Large intestine (tissue), 3 donors: ENCODE data around the gene MYO1B. TPM values are rescaled to one million over a fixed set of nuclear protein-coding genes. Genes with fewer than 3 reads are reported as not detected.
A peak's percentile ranks its signal among the peaks of the same experiment; 100 is the strongest.

Experiments used
- DNase-seq, 2 donors: peaks; one replicate each; pipeline versions ENCODE4 v3.0.0 to v3.0.0-alpha.2; 2013
- H3K27ac ChIP-seq: one replicate; pipeline ENCODE4 v1.5.1; 2013; ENCODE audit warnings: low read length
- H3K27me3 ChIP-seq: 2 replicates; pipeline ENCODE4 v1.6.1; 2013; ENCODE audit warnings: low read length; ENCODE audit not compliant: control insufficient read depth, insufficient read depth
- H3K36me3 ChIP-seq: 2 replicates; pipeline ENCODE4 v1.6.1; 2013; ENCODE audit warnings: low read length; ENCODE audit not compliant: control insufficient read depth, insufficient read depth
- H3K4me1 ChIP-seq: one replicate; pipeline ENCODE4 v1.6.1; 2013; ENCODE audit warnings: low read length; ENCODE audit not compliant: control insufficient read depth, insufficient read depth
- H3K4me3 ChIP-seq: one replicate; pipeline ENCODE4 v1.5.1; 2013; ENCODE audit warnings: low read length
- H3K9me3 ChIP-seq: one replicate; pipeline ENCODE4 v1.6.1; 2013; ENCODE audit warnings: mild to moderate bottlenecking, low read depth, low read length, moderate library complexity; ENCODE audit not compliant: control insufficient read depth
- WGBS: methylation state at CpG from one replicate; pipeline ENCODE4 v1.1.5; 2013; ENCODE audit warnings: low lambda C conversion rate; ENCODE audit not compliant: insufficient coverage; 5-methylcytosine and 5-hydroxymethylcytosine counted together
- polyA plus RNA-seq: library from polyadenylated mRNA; unstranded; fragments of 120-200 nt; gene quantifications from one replicate; pipeline ENCODE4 v1.2.1, GENCODE V29; 2013

MYO1B gene
- polyA plus RNA-seq, 1 donor, result 37.9 TPM

- no peaks in the 10 kb centered on the region for H3K9me3 ChIP-seq
These were observed 23.4 kb downstream of the MYO1B start for GRCh38 chr2:191268596-191268995.

DNA sequence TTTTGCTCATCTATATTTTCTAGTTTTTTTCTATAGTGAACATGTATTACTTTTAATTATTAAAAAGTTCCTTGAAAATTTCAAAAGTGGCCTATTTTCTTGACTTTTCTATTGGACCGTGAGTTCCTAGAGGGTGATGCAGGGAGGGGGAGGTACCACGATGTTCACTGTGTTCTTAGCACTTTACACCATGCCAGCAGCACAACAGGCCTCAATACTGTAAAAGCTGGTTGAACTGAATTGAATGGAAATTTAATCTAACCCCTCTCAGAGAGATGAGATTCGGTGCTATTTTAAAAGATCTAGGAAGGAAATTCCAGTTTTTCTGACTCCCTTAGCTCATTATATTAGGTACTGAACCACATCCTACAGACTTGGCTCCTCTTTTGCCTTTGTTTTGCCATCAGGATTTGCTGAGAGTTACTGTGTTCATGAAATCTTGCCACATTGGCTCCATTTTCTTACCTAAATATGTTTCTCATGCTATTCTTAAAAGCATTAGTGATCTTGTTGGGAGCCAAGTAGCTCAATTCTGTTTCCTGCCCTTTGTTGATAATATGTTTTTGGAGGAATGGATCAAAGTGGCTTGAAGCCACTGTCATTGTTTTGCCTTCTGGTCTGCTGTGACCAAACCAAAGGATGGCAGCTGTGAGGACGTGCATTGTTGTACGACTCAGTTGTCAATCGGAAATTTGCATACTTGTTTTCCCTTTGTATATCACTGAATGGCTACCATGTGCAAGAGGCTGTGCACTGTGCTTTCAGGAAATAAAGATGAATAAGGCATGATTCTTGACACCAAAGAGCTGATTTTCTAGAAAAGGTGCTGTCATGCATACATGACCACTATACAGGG is 25.3 kb downstream of the MYO1B start:
- Histone ChIP-seq H3K4me1 (no peaks in the 10 kb centered on the region), H3K9me3 (no peaks in the 10 kb centered on the region), H3K27ac (no peak overlapping the region), H3K4me3 (no peak overlapping the region), H3K36me3 (no peaks in the 10 kb centered on the region), H3K27me3 (no peaks in the 10 kb centered on the region)
- DNase-seq, result no peak
- no CpG with 5 or more reads among the region's 6 CpGs for WGBS

More at GRCh38 chr2:191268596-191268995, 23.4 kb downstream of the MYO1B start:
- no peak overlapping the region for H3K27ac ChIP-seq
- H3K4me1 ChIP-seq, result no peaks in the 10 kb centered on the region
- H3K27me3 ChIP-seq, result no peaks in the 10 kb centered on the region
- DNase-seq, result no peak
- no CpG with 5 or more reads among the region's 1 CpG for WGBS
- no peak overlapping the region for H3K4me3 ChIP-seq
- no peaks in the 10 kb centered on the region for H3K36me3 ChIP-seq

GRCh38 chr2:191272064-191272463 is 26.9 kb downstream of the MYO1B start:
- no peaks in the 10 kb centered on the region for H3K27me3 ChIP-seq
- H3K4me1 ChIP-seq, result no peaks in the 10 kb centered on the region
- WGBS, result no CpG with 5 or more reads among the region's 2 CpGs
- DNase-seq, result no peak
- H3K9me3 ChIP-seq, result no peaks in the 10 kb centered on the region
- H3K27ac ChIP-seq, result no peak overlapping the region
- H3K4me3 ChIP-seq, result no peak overlapping the region
- H3K36me3 ChIP-seq, result no peaks in the 10 kb centered on the region

DNA sequence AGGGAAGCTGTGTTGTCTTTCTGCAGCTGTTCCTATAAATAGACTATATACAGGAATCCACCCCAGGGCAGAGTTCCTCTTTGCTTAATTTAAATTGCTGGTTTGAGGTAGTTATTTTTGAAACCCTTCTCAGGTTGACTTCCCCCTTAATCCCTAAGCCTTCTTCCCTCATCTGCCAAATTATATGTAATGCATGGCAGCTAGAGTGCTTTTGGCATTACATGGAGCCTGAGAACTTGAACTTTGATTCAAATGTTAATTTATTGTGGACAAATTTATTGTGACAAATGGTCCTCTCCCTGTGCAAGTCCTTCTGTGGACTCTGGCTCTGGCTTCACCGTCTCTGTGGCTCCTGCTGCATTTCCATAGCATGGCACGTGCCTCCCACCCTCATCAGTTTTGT is 29.2 kb downstream of the MYO1B start:
- no peak overlapping the region for H3K27ac ChIP-seq
- no peaks in the 10 kb centered on the region for H3K9me3 ChIP-seq
- no peak overlapping the region for H3K4me3 ChIP-seq
- no peaks in the 10 kb centered on the region for H3K4me1 ChIP-seq
- peaks cover 5% of the 10 kb centered on the region for H3K36me3 ChIP-seq
- WGBS, result no CpG with 5 or more reads among the region's 2 CpGs
- DNase-seq, result no peak
- H3K27me3 ChIP-seq, result no peaks in the 10 kb centered on the region

DNA sequence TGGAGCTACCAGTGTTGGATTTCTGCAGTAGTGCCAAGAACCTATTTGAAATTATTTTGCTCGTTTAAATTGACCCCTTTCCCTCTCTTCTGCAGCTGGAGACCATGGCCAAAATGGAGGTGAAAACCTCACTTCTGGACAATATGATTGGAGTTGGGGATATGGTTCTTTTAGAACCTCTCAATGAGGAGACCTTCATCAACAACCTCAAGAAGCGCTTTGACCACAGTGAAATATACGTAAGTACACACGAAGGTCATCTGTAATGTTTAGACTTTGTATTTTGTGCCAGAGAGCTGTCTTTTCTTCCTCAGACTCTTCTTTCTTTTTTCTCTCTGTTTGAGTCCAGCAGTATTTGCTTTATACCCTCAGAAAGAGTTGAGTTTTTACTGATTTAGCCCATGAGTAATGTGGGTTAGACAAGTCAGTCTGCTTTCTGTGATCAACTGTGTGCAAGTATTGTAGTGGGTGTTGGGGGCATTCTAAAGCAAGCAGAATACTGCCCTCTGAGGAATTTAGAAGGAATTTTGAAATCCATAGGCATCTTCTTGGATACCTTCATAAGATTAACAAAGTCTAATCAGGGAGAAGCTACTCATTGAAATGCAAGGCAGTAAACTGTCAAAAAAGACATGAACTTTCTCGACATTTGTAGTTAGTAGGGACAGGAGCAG is 31.7 kb downstream of the MYO1B start:
- no peak overlapping the region for H3K27ac ChIP-seq
- no peak for DNase-seq
- 100% methylated on average over 2 of the region's 5 CpGs for WGBS
- H3K9me3 ChIP-seq, result no peaks in the 10 kb centered on the region
- H3K27me3 ChIP-seq, result no peaks in the 10 kb centered on the region
- no peak overlapping the region for H3K4me3 ChIP-seq
- H3K36me3 ChIP-seq, result peaks cover 9% of the 10 kb centered on the region
- H3K4me1 ChIP-seq, result no peaks in the 10 kb centered on the region

DNA sequence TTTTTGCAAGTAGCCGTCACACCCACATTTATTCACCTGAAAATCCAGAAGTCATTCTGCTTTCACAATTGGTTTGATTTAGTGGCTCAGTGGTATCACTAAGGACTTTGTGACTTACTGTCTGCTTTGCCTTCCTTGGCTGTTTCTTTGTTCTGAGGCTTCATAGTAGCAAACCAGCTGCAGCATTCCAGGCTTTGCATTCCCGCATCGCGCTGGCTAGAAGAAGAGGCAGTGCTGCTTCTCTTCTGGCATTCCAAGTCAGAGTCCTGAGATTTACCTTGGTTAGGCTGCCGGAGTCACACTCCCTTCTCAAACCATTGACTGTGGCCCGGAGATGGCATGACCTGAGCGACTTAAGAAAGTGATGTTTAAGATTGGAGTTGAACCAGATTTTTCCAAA is 35.1 kb downstream of the MYO1B start:
- WGBS, result 100% methylated on average over 2 of the region's 7 CpGs
- peak in 1 of 2 donors; percentile 26 for DNase-seq
- no peaks in the 10 kb centered on the region for H3K9me3 ChIP-seq
- no peaks in the 10 kb centered on the region for H3K27me3 ChIP-seq
- no peaks in the 10 kb centered on the region for H3K4me1 ChIP-seq
- H3K27ac ChIP-seq, result no peak overlapping the region
- H3K4me3 ChIP-seq, result no peak overlapping the region
- peaks cover 11% of the 10 kb centered on the region for H3K36me3 ChIP-seq

DNA sequence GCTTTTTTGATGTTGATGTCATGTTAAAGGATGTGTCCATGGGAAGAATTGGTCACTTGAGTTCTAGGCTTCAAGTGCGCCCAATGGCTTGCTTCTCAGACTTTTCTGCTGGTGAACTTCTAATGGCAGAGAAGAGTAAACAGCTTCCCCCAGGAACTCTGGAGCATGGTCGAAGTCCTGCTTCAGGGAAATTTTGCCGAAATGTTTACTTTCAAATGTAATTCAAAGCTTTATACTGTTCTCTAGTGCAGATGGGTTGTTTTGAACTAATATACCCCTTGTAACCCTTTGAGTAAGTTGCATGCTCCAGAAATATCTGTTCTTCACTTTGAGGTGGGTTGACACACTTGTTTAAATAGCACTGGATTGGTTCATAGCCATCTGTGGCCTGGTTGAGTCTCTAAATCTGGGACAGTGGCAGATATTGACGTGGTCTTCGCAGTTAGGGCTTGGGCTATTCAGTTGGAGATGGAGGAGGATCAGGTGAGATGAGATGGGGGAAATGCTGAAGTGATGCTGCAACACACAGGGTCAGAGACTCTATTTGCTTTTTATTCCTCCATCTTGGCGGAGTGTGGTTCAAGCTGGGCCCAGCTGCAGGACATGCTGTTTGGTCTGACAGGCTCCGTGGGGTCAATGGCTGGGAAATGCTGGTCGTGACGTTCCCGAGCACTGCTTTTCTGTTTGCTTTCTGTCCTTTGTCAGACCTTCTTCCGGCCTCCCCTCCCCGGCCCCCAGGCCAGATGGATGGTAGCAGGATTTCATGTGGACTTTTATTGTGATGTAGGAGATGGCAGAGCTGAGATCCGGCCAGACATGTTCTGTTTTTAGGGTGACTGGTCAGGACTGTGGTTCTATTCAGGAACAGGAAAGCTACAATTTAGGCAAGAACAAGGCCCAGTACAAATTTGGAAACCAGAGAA is 35.9 kb downstream of the MYO1B start:
- no CpG with 5 or more reads among the region's 13 CpGs for WGBS
- Histone ChIP-seq H3K4me1 (no peaks in the 10 kb centered on the region), H3K9me3 (no peaks in the 10 kb centered on the region), H3K27ac (no peak overlapping the region), H3K27me3 (no peaks in the 10 kb centered on the region), H3K4me3 (no peak overlapping the region), H3K36me3 (peaks cover 11% of the 10 kb centered on the region)
- DNase-seq, result no peak

GRCh38 chr2:191285252-191285651 is 40.0 kb downstream of the MYO1B start:
- H3K27ac ChIP-seq, result no peak overlapping the region
- H3K9me3 ChIP-seq, result no peaks in the 10 kb centered on the region
- 0% methylated on average over 1 of the region's 11 CpGs for WGBS
- no peak for DNase-seq
- H3K4me3 ChIP-seq, result no peak overlapping the region
- no peaks in the 10 kb centered on the region for H3K4me1 ChIP-seq
- H3K36me3 ChIP-seq, result peaks cover 6% of the 10 kb centered on the region
- H3K27me3 ChIP-seq, result no peaks in the 10 kb centered on the region

GRCh38 chr2:191287820-191288219 is 42.6 kb downstream of the MYO1B start:
- no peak overlapping the region for H3K4me3 ChIP-seq
- H3K27me3 ChIP-seq, result no peaks in the 10 kb centered on the region
- peaks cover 2% of the 10 kb centered on the region for H3K36me3 ChIP-seq
- WGBS, result 91% methylated on average over 3 of the region's 4 CpGs
- DNase-seq, result no peak
- no peaks in the 10 kb centered on the region for H3K9me3 ChIP-seq
- no peaks in the 10 kb centered on the region for H3K4me1 ChIP-seq
- no peak overlapping the region for H3K27ac ChIP-seq

GRCh38 chr2:191289049-191289448 is 43.8 kb downstream of the MYO1B start:
- Histone ChIP-seq H3K27ac (no peak overlapping the region), H3K9me3 (no peaks in the 10 kb centered on the region), H3K36me3 (no peaks in the 10 kb centered on the region), H3K27me3 (no peaks in the 10 kb centered on the region), H3K4me1 (no peaks in the 10 kb centered on the region), H3K4me3 (no peak overlapping the region)
- no peak for DNase-seq
- WGBS, result 96% methylated on average over 5 of the region's 7 CpGs
